OCI-LY1 (cell line): ENCODE results near the gene MYH7B.

ENCODE experiments used
- H2AFZ ChIP-seq: fragments of 200-600 bp; sonication (generic), shearing (Covaris generic); 2 replicates; pipeline ENCODE4 v1.6.0; 2014; ENCODE audit warnings: antibody characterized with exemption, mild to moderate bottlenecking, low read length
- H3F3A ChIP-seq: fragments of 200-600 bp; sonication (generic), shearing (Covaris generic); 2 replicates; pipeline ENCODE4 v1.6.0; 2014; ENCODE audit warnings: mild to moderate bottlenecking, antibody characterized with exemption, low read length, moderate library complexity; ENCODE audit not compliant: insufficient read depth
- H3K27ac ChIP-seq: fragments of 200-600 bp; sonication (generic); 2 replicates; pipeline ENCODE4 v1.5.1; 2014; ENCODE audit warnings: low read length, mixed run types, mild to moderate bottlenecking, low read depth; ENCODE audit not compliant: poor library complexity, severe bottlenecking
- H3K27me3 ChIP-seq: fragments of 200-600 bp; sonication (generic); 2 replicates; pipeline ENCODE4 v1.6.0; 2014; ENCODE audit warnings: antibody characterized with exemption, mild to moderate bottlenecking, low read length, moderate library complexity; ENCODE audit not compliant: insufficient read depth
- H3K36me3 ChIP-seq: fragments of 200-600 bp; sonication (generic); 2 replicates; pipeline ENCODE4 v1.6.1; 2014; ENCODE audit warnings: mild to moderate bottlenecking, antibody characterized with exemption, low read length, moderate library complexity, mixed read lengths; ENCODE audit not compliant: insufficient read depth
- H3K4me1 ChIP-seq: fragments of 200-600 bp; sonication (generic); 2 replicates; pipeline ENCODE4 v1.5.1; 2014; ENCODE audit warnings: mild to moderate bottlenecking, low read length, moderate library complexity; ENCODE audit not compliant: insufficient read depth, severe bottlenecking
- H3K4me2 ChIP-seq: fragments of 200-600 bp; sonication (generic), shearing (Covaris generic); 2 replicates; pipeline ENCODE4 v1.6.1; 2014; ENCODE audit warnings: low read length
- H3K4me3 ChIP-seq: fragments of 200-600 bp; sonication (generic); 2 replicates; pipeline ENCODE4 v1.5.1; 2014; ENCODE audit warnings: low read length, low read depth, mild to moderate bottlenecking, mixed read lengths; ENCODE audit not compliant: poor library complexity, severe bottlenecking
- H3K79me2 ChIP-seq: fragments of 200-600 bp; shearing (Covaris generic); 2 replicates; pipeline ENCODE4 v1.6.1; 2016; ENCODE audit warnings: mixed run types, low read length, mixed read lengths; ENCODE audit not compliant: insufficient read depth
- H3K9ac ChIP-seq: fragments of 200-600 bp; sonication (generic), shearing (Covaris generic); 2 replicates; pipeline ENCODE4 v1.6.1; 2014; ENCODE audit warnings: mild to moderate bottlenecking, low read length, mixed read lengths
- H3K9me2 ChIP-seq: fragments of 200-600 bp; sonication (generic), shearing (Covaris generic); 2 replicates; pipeline ENCODE4 v1.6.1; 2014; ENCODE audit warnings: low read depth, mild to moderate bottlenecking, low read length, mixed read lengths
- H3K9me3 ChIP-seq: fragments of 200-600 bp; shearing (Covaris generic); 2 replicates; pipeline ENCODE4 v1.6.1; 2014; ENCODE audit warnings: low read length, mixed read lengths
- H4K20me1 ChIP-seq: fragments of 200-600 bp; sonication (generic), shearing (Covaris generic); 2 replicates; pipeline ENCODE4 v1.6.0; 2016; ENCODE audit warnings: mild to moderate bottlenecking, low read length; ENCODE audit not compliant: insufficient read depth
- CTCF ChIP-seq: fragments of 200-600 bp; sonication (generic), shearing (Covaris generic); IDR thresholded peaks from 2 replicates; pipeline ENCODE4 v1.5.1; 2017; ENCODE audit warnings: mild to moderate bottlenecking, antibody characterized with exemption, low read length, moderate library complexity, mixed read lengths
- EZH2 ChIP-seq: fragments of 200-600 bp; sonication (generic), shearing (Covaris generic); IDR thresholded peaks from 2 replicates; pipeline ENCODE4 v1.8.0; 2017; ENCODE audit warnings: borderline replicate concordance, mixed run types, mild to moderate bottlenecking, antibody characterized with exemption, low read length, moderate library complexity, mixed read lengths

MYH7B gene

DNA sequence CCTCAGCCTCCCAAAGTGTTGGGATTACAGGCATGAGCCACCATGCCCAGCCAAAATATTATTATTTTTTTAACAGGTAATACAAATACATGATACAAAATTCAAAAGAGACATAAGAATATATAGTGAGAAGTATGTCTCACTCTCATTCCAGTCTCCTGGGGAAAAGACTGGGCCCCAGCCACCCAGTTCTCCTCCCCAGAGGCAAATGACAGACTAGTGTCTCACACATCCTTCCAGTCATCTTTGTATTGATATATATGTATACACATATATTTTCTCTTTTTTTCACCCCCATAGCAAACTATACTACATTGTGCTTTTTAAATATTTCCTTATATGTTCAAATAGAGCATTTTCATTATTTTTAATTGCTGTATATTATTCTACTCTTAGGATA lies 8.3 kb upstream of the MYH7B start:
- Histone ChIP-seq H4K20me1 (no peaks in the 10 kb centered on the region), H3K36me3 (peaks cover 48% of the 10 kb centered on the region), H3F3A (no peaks in the 10 kb centered on the region), H3K9ac (no peak overlapping the region), H3K4me1 (peaks cover 12% of the 10 kb centered on the region), H3K27ac (no peak overlapping the region), H3K4me2 (no peak overlapping the region), H3K79me2 (no peaks in the 10 kb centered on the region), H3K4me3 (no peak overlapping the region), H3K27me3 (no peaks in the 10 kb centered on the region), H2AFZ (no peak overlapping the region), H3K9me2 (no peaks in the 10 kb centered on the region), H3K9me3 (no peaks in the 10 kb centered on the region)
- TF ChIP-seq CTCF = no peak
- TF ChIP-seq EZH2 = no peak

GRCh38 chr20:34948030-34948429 lies 7.6 kb upstream of the MYH7B start:
- Histone ChIP-seq H3F3A (no peaks in the 10 kb centered on the region), H3K9me3 (no peaks in the 10 kb centered on the region), H3K4me3 (no peak overlapping the region), H2AFZ (no peak overlapping the region), H3K9ac (no peak overlapping the region), H3K9me2 (no peaks in the 10 kb centered on the region), H3K27me3 (no peaks in the 10 kb centered on the region), H3K4me2 (no peak overlapping the region), H3K36me3 (peaks cover 41% of the 10 kb centered on the region), H3K4me1 (peaks cover 12% of the 10 kb centered on the region), H4K20me1 (no peaks in the 10 kb centered on the region), H3K27ac (no peak overlapping the region), H3K79me2 (no peaks in the 10 kb centered on the region)
- TF ChIP-seq EZH2 (no peak), CTCF (no peak)

GRCh38 chr20:34949120-34949519 lies 6.5 kb upstream of the MYH7B start:
- H3K9ac ChIP-seq = no peak overlapping the region

More at GRCh38 chr20:34949120-34949519, 6.5 kb upstream of the MYH7B start:
- no peaks in the 10 kb centered on the region for H3F3A ChIP-seq
- no peaks in the 10 kb centered on the region for H3K79me2 ChIP-seq
- H3K4me3 ChIP-seq = no peak overlapping the region
- peaks cover 30% of the 10 kb centered on the region for H3K36me3 ChIP-seq
- peaks cover 12% of the 10 kb centered on the region for H3K4me1 ChIP-seq
- no peaks in the 10 kb centered on the region for H3K9me2 ChIP-seq
- no peaks in the 10 kb centered on the region for H4K20me1 ChIP-seq
- H2AFZ ChIP-seq = no peak overlapping the region
- no peak overlapping the region for H3K4me2 ChIP-seq
- no peak overlapping the region for H3K27ac ChIP-seq
- H3K27me3 ChIP-seq = no peaks in the 10 kb centered on the region
- TF ChIP-seq CTCF (no peak), EZH2 (no peak)
- H3K9me3 ChIP-seq = no peaks in the 10 kb centered on the region
